Naive thymus-derived CD8-positive, alpha-beta T cell (primary cell): ENCODE results near the gene PLK3. TPM values are rescaled to one million over a fixed set of nuclear protein-coding genes. Genes with fewer than 3 reads are reported as not detected.
A peak's percentile ranks its signal among the peaks of the same experiment; 100 is the strongest.

Experiments
- ATAC-seq, 2 donors: fragments of 150-1000 bp; cut with Tn5 transposase in 1 of 2; sonication (Bioruptor Pico), chemical (Tn5 transposase) in 1 of 2; 1 replicate in 1 of 2; 2 replicates in 1 of 2; pipeline ENCODE4 v1.10.0; 2021; ENCODE audit warnings: mild to moderate bottlenecking in 2 of 2, moderate library complexity in 2 of 2
- POLR2A ChIA-PET: fragments of 350-600 bp; sonication (Branson Sonifier 250); formaldehyde crosslinking; loops from one replicate; lab custom pipeline; 2021; ENCODE audit warnings: antibody characterized with exemption; lab: Charles Lee
- DNase-seq, 10 donors: peaks; one replicate each; pipeline versions ENCODE4 v3.0.0 to v3.0.0-alpha.2; 2020 to 2022
- H3K27ac Mint-ChIP-seq, 10 donors: one replicate each; pipeline ENCODE4 v1.8.0; 2020 to 2022; ENCODE audit warnings: mild to moderate bottlenecking in 10 of 10, mixed read lengths in 10 of 10, moderate library complexity in 4 of 10, inconsistent platforms in 1 of 10
- H3K27me3 Mint-ChIP-seq, 5 donors: one replicate each; pipeline ENCODE4 v1.8.0; 2021 to 2022; ENCODE audit warnings: mixed read lengths in 5 of 5
- H3K36me3 Mint-ChIP-seq, 3 donors: one replicate each; pipeline ENCODE4 v1.8.0; 2020 to 2022; ENCODE audit warnings: mixed read lengths in 3 of 3, mild to moderate bottlenecking in 2 of 3, inconsistent platforms in 1 of 3
- H3K4me1 Mint-ChIP-seq, 4 donors: one replicate each; pipeline ENCODE4 v1.8.0; 2021 to 2022; ENCODE audit warnings: mixed read lengths in 4 of 4
- H3K4me3 Mint-ChIP-seq, 10 donors: one replicate each; pipeline ENCODE4 v1.8.0; 2020 to 2022; ENCODE audit warnings: mild to moderate bottlenecking in 10 of 10, mixed read lengths in 10 of 10, moderate library complexity in 6 of 10, inconsistent platforms in 1 of 10
- H3K9me3 Mint-ChIP-seq, 9 donors: one replicate each; pipeline ENCODE4 v1.8.0; 2020 to 2022; ENCODE audit warnings: mixed read lengths in 9 of 9, mild to moderate bottlenecking in 3 of 9, inconsistent platforms in 1 of 9, moderate library complexity in 1 of 9
- polyA plus RNA-seq, 3 donors: library from polyadenylated mRNA; unstranded; fragments of 300-500 nt; fragmentation: Illumina TruSeq; gene quantifications; one replicate each; pipeline ENCODE4 v1.2.3, GENCODE V29; 2021
- total RNA-seq, 8 experiments: library from RNA in 2 of 8; stranded (reverse) in 2 of 8; gene quantifications; one replicate each; pipeline ENCODE4 v1.2.3 and lab custom pipeline; 2021 to 2026

The PLK3 gene
- total and polyA plus RNA-seq, 5 experiments from 2014 or later, result 14.3 to 140 (median 36.0) TPM

DNA sequence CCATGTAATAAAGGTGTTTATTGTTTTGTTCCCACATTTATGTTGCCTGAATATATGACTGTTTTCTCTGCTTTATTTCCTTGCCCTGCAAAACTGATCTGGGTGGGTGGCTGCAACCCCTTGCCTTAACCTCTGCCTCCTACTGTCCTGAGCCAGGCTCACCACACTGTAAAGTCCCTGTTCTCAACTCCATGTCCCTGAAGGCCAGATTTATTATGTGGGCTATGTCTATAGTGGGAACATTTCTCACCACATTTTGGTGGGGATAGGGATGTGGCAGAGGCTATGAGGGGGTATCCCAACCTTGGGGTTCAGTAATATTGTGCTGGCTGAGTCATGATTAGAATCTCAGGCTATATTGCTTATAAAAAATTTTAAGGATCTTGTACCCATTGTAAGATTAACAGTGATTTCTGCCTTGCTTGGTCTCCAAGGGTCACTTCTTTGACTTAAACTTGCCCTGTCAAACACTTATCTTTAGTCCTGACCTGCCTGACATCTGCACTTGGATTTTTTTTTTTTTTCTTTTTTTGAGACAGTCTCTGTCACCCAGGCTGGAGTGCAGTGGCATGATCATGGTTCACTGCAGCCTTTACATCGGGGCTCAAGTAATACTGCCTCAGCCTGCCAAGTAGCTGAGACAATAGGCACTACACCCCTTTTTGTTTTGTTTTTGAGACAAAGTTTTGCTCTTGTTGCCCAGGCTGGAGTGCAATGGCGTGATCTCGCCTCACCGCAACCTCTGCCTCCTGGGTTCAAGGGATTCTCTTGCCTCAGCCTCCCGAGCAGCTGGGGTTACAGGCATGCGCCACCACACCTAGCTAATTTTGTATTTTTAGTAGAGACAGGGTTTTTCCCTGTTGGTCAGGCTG lies 21.2 kb upstream of the PLK3 start:
- DNase-seq, result no peak
- ATAC-seq, result no peak
- POLR2A ChIA-PET, result interaction anchor here (0.6 to 5.3 kb wide), 3 partner anchors 8 to 680 kb away, joined by 3 to 109 read pairs (median 99); partner anchors contain the start of genes BEST4 and RNU5D-1
- H3K4me1 Mint-ChIP-seq, result peaks cover 26 to 53% (median 41%) of the 10 kb centered on the region in 4 donors
- peak overlapping the region in 7 of 10 donors; percentile 7 to 95 (median 81) for H3K27ac Mint-ChIP-seq
- no peaks in the 10 kb centered on the region for H3K9me3 Mint-ChIP-seq
- peak overlapping the region in 3 of 10 donors; percentile 34 to 72 (median 37) for H3K4me3 Mint-ChIP-seq
- H3K27me3 Mint-ChIP-seq, result no peaks in the 10 kb centered on the region
- peaks cover 0 to 60% (median 18%) of the 10 kb centered on the region in 3 donors for H3K36me3 Mint-ChIP-seq

DNA sequence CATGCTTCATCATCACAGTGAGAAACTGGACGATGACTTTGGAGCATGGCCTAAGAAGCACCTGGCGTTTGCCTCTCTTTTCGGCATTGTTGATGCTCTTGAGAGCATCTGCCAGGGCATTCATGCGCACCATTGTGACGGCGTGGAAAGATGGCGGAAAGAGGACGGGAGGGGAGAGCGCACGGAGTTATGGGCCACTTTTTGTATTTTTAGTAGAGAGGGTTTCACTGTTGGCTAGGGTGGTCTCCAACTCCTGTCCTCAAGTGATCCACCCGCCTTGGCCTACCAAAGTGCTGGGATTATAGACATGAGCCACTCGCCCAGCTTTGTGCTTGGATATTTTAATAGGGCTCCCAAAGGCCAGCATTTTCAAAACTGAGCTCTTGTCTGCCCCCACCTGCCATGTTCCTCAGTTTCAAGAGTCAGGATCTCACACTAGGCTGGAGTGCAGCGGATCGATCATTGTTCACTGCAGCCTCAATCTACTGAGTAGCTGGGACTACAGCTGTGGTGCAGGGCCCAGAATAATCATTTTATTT lies 19.5 kb upstream of the PLK3 start:
- peak overlapping the region in 1 of 10 donors; percentile 24 for H3K4me3 Mint-ChIP-seq
- H3K27ac Mint-ChIP-seq, result peak overlapping the region in 3 of 10 donors; percentile 38 to 68 (median 44)
- POLR2A ChIA-PET, result interaction anchor here (0.8 kb wide), 1 partner anchor 20 kb away, joined by 4 read pairs; the partner anchor contains the start of gene PLK3
- no peaks in the 10 kb centered on the region for H3K27me3 Mint-ChIP-seq
- no peak for ATAC-seq
- peaks cover 0 to 60% (median 18%) of the 10 kb centered on the region in 3 donors for H3K36me3 Mint-ChIP-seq
- H3K9me3 Mint-ChIP-seq, result no peaks in the 10 kb centered on the region
- peaks cover 28 to 55% (median 46%) of the 10 kb centered on the region in 4 donors for H3K4me1 Mint-ChIP-seq
- no peak for DNase-seq

DNA sequence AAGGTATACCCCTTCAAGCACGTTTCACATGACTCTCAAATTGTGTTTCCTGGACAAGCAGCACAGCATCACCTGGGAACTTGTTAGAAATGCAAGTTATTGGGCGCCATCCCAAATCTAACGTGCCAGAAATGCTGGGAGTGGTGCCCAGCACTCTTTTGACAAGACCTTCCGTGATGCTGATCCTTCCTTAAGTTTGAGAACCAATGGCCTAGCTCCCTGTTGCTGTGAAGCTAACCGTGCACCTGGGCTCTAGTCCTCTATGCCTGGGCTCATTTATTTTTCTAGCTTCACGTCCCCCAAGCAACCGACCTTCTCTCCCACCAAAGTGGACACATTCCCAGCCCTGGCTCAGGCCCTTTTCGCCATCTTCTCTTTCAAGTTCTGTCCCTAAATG lies 16.5 kb upstream of the PLK3 start:
- H3K9me3 Mint-ChIP-seq, result no peaks in the 10 kb centered on the region
- POLR2A ChIA-PET, result interaction anchor here (0.6 to 11.9 kb wide), 9 partner anchors 8 to 228 kb away, joined by 3 to 100 read pairs (median 35); partner anchors contain the start of genes BTBD19, DYNLT4, HECTD3 and PLK3
- no peak for ATAC-seq
- peaks cover 17 to 39% (median 31%) of the 10 kb centered on the region in 4 donors for H3K4me1 Mint-ChIP-seq
- H3K36me3 Mint-ChIP-seq, result peaks cover 0 to 32% (median 11%) of the 10 kb centered on the region in 3 donors
- H3K4me3 Mint-ChIP-seq, result peak overlapping the region; percentile 64 to 80 (median 74)
- H3K27ac Mint-ChIP-seq, result peak overlapping the region in 8 of 10 donors; percentile 28 to 87 (median 76)
- DNase-seq, result no peak
- H3K27me3 Mint-ChIP-seq, result no peaks in the 10 kb centered on the region

DNA sequence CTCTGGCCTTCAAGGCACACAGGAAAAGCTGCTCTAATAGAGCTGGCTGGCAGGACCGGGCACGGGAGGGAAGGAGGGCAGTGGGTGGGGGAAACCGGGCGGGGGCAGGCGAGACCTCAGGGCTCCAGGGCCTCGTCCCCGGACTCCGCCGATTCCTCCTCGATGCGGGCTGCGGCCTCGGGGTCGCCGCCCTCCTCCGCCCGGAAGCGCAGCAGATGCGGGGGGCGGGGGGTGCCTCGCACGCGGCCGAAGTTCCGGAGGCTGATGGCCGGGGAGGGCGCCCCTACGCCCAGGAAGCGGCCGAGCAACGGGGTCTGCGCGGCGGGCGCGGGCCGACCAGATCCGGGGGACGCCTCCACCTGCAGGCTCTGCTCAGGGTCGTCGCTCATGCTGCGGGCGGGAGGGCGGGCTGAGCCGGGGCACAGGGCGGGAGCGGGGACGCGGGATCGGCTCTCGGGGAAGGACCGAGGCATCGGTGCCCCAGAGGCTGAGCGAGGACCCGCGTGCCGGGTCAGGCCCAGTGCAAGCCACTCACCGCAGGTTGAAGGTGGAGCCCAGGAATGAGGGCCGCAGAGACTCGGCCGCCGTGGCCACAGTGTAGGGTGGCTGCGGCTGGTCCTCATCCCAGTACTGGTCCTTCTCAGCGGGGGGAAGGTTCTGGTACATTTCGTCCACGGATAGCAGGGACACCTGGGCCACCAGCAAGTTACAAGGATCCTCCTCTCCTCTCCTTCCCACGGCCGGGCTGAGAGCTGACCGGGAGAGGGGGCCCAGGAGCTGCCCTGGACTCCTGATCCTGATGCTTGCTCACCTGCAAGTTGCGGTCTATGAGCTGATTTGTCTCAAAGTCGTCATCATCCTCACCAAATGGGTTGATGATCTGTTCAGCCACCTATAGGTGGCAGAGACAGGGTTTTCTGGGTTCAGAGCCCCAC lies 15.8 kb upstream of the PLK3 start:
- Mint-ChIP-seq H3K36me3 (peaks cover 0 to 26% (median 11%) of the 10 kb centered on the region in 3 donors), H3K27me3 (no peaks in the 10 kb centered on the region), H3K4me3 (peak overlapping the region; percentile 70 to 84 (median 80)), H3K4me1 (peaks cover 16 to 34% (median 30%) of the 10 kb centered on the region in 4 donors), H3K9me3 (no peaks in the 10 kb centered on the region), H3K27ac (peak overlapping the region; percentile 66 to 95 (median 84))
- ATAC-seq (peak; percentile 37 to 52), DNase-seq (peak in 3 of 10 donors; percentile 30 to 34 (median 32))
- POLR2A ChIA-PET, result interaction anchor here (0.6 to 11.9 kb wide), 16 partner anchors 8 to 519 kb away, joined by 3 to 100 read pairs (median 6); partner anchors contain the start of genes BTBD19, DYNLT4, EIF2B3 and HECTD3

DNA sequence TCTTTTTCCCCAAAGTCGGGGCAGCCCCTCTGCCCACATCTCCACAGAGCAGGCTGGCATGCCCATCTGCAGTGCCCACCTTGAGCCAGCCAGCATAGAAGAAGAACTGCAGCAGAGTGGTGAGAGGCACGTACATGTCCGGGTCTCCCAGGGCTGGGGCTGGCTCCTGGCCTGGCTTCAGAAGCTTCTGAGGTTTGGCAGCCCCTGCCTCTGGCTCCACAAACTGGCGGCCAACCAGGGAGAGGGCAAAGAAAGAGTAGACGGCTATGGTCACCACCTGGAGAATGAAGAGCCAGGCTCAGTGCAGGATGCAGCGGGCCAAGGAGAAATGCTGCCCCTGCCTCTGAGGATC lies 15.2 kb upstream of the PLK3 start:
- Mint-ChIP-seq H3K36me3 (peaks cover 0 to 19% (median 11%) of the 10 kb centered on the region in 3 donors), H3K27ac (peak overlapping the region; percentile 66 to 95 (median 84)), H3K4me3 (peak overlapping the region; percentile 70 to 84 (median 80)), H3K4me1 (peaks cover 16 to 34% (median 30%) of the 10 kb centered on the region in 4 donors), H3K9me3 (no peaks in the 10 kb centered on the region), H3K27me3 (no peaks in the 10 kb centered on the region)
- DNase-seq (no peak), ATAC-seq (peak in 1 of 2 donors; percentile 1)
- POLR2A ChIA-PET, result interaction anchor here (0.6 to 11.9 kb wide), 16 partner anchors 9 to 519 kb away, joined by 3 to 100 read pairs (median 6); partner anchors contain the start of genes BTBD19, DYNLT4, EIF2B3 and HECTD3

DNA sequence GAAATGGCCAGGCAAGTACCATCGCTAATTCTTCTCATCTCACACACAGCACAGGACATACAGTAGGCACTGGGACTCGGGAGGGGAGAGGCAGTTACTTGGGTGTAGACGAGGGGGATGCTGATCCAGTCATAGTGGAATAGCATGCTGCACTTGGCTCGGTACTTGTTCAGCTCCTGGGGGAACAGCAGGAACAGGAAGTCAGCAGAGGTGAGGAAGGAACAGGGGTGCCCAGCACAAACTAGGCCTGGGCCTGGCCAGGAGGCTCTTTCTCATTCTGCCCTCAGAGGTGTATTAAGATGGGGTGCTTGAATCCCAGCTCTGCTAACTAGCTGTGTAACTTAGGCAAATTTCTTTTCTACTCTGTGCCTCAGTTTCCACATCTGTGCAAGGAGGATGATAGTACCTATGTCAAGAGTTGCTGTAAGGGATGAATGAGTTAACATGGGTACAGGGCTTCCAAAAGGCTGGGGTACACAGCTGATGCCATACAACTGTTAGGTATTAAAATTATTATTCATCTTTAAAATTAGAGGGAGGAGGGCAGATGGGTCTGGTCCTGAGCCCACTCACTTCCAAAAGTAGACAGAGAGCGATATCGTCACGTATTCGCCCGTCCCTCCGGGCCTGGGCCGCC lies 14.6 kb upstream of the PLK3 start:
- ATAC-seq (no peak), DNase-seq (no peak)
- peaks cover 16 to 34% (median 30%) of the 10 kb centered on the region in 4 donors for H3K4me1 Mint-ChIP-seq
- H3K9me3 Mint-ChIP-seq, result no peaks in the 10 kb centered on the region
- H3K27ac Mint-ChIP-seq, result peak overlapping the region; percentile 57 to 95 (median 88)
- POLR2A ChIA-PET, result interaction anchor here (0.5 to 11.9 kb wide), 17 partner anchors 9 to 518 kb away, joined by 3 to 100 read pairs (median 5); partner anchors contain the start of genes BTBD19, DYNLT4, EIF2B3 and HECTD3
- no peaks in the 10 kb centered on the region for H3K27me3 Mint-ChIP-seq
- H3K36me3 Mint-ChIP-seq, result peaks cover 0 to 13% (median 6%) of the 10 kb centered on the region in 3 donors
- peak overlapping the region; percentile 74 to 84 (median 80) for H3K4me3 Mint-ChIP-seq

DNA sequence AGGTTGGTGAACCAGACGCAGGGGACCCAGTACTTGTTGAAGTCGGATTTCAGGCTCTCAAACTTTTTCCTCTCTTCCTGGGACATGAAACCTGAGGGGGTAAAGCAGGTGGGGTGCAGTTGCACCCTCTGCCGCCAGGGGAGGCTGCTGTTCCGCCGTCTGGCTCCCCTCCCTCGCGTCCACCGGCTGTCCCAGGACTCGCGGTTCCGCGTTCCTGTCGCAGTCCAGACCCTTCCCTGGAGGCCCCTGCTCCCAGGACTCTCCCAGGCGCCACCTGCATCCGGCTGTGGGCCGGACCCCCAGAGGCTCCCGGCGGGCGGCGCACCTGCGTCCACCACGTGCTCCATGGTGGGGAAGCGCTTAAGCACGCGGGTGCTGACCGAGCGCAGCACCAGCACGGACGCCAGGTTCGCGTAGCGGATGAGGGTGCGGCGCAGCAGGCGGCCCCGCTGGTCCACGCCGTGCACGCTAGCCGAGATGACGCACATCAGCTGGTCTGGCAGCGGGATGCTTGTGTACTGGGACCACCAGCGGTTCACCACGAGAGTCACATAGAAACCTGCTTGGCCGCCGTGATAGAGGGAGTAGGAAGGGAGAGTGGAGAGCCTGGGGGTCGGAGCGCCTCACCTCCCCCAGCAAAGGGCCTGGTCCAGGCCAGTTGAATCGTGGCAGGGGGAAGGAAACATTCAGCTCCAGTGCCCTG lies 13.9 kb upstream of the PLK3 start:
- DNase-seq (peak; percentile 64 to 91 (median 79)), ATAC-seq (peak; percentile 75 to 77)
- peaks cover 16 to 34% (median 30%) of the 10 kb centered on the region in 4 donors for H3K4me1 Mint-ChIP-seq
- no peaks in the 10 kb centered on the region for H3K27me3 Mint-ChIP-seq
- H3K27ac Mint-ChIP-seq, result peak overlapping the region; percentile 35 to 95 (median 88)
- peaks cover 0 to 7% (median under 1%) of the 10 kb centered on the region in 3 donors for H3K36me3 Mint-ChIP-seq
- POLR2A ChIA-PET, result interaction anchor here (0.5 to 11.9 kb wide), 15 partner anchors 10 to 1339 kb away, joined by 3 to 100 read pairs (median 6); partner anchors contain the start of genes BTBD19, DYNLT4, HECTD3 and PLK3
- peak overlapping the region; percentile 69 to 84 (median 80) for H3K4me3 Mint-ChIP-seq
- H3K9me3 Mint-ChIP-seq, result no peaks in the 10 kb centered on the region

- H3K4me3 Mint-ChIP-seq, result peak overlapping the region; percentile 69 to 84 (median 80)
- POLR2A ChIA-PET, result interaction anchor here (0.5 to 11.9 kb wide), 11 partner anchors 11 to 1560 kb away, joined by 3 to 100 read pairs (median 19); partner anchors contain the start of genes BTBD19, DYNLT4, HECTD3 and PLK3
- H3K4me1 Mint-ChIP-seq, result peaks cover 16 to 34% (median 29%) of the 10 kb centered on the region in 4 donors
- ATAC-seq (no peak), DNase-seq (no peak)
- H3K27ac Mint-ChIP-seq, result peak overlapping the region; percentile 35 to 95 (median 88)
- H3K27me3 Mint-ChIP-seq, result no peaks in the 10 kb centered on the region
- no peaks in the 10 kb centered on the region for H3K9me3 Mint-ChIP-seq
- peaks cover 0 to 4% (median 0%) of the 10 kb centered on the region in 3 donors for H3K36me3 Mint-ChIP-seq
Measured at GRCh38 chr1:44786841-44787426, 13.2 kb upstream of the PLK3 start.

DNA sequence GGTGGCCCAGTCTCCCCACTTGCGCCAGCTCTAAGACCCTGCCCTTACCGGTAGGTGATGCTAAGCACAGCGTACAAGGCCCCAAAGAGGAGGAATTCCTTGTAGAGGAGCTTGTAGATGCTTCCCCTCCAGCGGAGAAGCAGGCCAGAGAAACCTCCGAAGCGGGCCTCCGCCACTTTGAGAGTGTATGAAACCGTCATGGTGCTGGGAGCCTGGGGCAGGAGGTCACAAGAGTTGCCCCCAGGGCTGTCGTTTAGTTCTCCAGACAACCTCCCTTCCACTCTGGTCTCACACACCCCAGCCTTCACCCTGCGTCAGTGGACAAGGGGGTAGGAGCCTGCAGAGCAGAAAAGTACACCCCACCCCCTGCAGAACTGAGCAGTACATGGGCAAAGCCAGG lies 12.7 kb upstream of the PLK3 start:
- Mint-ChIP-seq H3K27me3 (no peaks in the 10 kb centered on the region), H3K4me3 (peak overlapping the region in 1 of 10 donors; percentile 10), H3K4me1 (peaks cover 16 to 34% (median 29%) of the 10 kb centered on the region in 4 donors), H3K36me3 (no peaks in the 10 kb centered on the region), H3K9me3 (no peaks in the 10 kb centered on the region), H3K27ac (peak overlapping the region in 1 of 10 donors; percentile 7)
- POLR2A ChIA-PET, result interaction anchor here (0.6 to 11.9 kb wide), 10 partner anchors 12 to 1560 kb away, joined by 3 to 100 read pairs (median 20); partner anchors contain the start of genes BTBD19, DYNLT4, EIF2B3 and HECTD3
- no peak for ATAC-seq
- DNase-seq, result no peak
